Kidney glomerular epithelial cell (primary cell): ENCODE data around the gene SHC3.

Source experiments
- DNase-seq: peaks from one replicate; lab custom pipeline; 2025; lab: John Stamatoyannopoulos, UW

Gene SHC3

DNA sequence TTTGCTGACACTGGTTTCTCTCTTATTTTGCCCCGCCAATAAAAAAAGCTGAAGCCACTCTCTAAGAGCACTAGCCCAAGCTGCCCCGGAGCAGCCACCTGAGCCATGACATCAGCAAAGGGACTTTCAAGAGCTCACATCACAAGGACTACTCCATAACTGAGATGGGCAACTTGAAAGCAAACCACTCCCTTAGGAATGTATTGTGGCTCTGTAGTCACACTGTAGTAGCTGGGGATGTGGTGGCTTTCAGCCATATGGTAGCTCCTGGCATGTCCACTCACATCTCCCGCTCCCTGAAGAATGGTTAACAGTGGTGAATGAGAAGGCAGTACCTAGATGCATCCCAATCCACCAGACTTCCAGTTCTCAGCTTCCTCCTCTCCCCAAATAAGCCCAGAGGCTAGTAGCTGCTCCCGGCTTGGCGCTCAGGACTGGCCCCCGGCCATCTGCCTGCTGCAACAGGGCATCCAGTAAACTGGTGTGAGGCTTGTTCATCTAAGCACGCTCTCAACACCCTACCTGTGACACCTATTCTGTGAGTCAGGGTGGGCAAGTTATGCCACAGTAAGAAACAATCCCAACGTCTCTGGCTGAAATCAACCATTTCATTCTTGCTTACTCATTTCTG lies 123.6 kb downstream of the SHC3 start:
- no peak for DNase-seq

DNA sequence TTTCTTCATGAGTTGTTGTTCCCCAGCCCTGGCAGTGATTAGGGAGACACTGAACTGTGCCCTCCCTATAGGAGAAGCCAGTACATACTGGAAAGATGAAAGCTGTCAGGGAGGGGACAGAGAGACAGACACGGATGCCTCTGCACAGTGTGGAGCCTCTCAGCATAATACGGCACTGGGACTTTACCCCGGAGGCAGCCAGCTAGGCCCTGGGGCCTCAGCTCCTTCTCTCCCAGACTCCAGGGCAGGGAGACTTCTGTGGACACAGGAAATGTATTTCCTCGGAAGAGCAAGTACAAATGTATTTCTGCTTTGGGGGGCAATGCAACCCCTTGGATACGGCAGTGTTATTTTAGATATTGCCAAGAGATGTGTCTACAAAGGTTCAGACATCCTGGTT lies 125.3 kb downstream of the SHC3 start:
- DNase-seq, result no peak

DNA sequence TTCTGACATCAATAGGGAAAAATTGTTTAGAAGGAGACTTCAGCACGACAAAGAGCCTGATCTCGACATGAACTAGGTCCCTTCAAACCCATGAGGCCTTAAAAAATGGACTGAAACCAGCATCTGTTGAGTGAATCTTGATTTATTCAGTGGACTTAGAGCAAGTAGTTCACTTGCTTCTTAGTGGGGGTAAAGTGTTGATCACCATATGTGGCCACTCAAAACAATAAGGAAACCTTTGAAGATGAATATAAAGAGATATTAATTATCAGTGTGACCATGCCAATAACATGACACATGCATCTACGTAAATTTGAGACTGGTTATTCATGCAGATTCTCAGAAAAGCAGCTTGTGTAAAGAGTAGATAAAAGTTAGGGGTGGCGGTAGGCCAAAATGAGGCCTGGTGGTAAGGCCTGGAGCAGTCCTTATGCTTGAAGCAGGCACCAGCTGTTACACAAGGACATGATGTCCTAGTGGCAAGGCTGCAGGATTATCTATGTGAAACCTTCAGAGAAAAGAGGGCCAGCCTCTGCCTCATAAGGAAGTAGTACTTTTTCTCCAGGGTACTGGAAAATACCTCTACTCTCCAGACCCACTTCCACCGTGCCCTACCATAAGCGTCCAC lies 126.0 kb downstream of the SHC3 start:
- DNase-seq, result no peak

DNA sequence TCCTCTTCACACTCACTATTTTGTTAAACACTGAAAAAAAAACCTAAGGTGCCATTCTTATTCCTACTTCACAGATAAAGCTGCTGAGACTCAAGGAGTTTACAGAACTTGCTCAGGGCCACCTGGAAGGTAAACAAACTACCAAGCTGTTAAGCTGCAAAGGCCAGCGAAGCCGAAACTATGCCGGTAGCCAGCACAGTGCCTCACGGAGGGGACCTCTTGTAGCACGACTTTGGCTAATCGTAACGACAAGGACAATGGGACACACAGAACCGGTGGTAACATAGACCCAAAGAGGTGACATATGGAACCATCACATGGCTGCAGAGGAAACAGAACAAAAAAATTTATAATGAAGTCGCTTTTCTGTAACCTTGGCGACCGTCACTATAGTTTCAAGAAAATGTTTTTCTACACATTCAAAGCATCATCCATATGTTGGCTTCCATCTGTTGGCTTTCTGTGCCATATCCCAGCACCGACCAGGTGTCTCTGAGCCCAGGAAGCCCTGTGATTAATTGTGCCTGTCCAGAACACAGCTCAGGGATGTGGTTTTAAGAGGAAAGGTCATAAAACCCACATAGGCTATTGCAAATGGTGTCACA lies 127.1 kb downstream of the SHC3 start:
- DNase-seq, result no peak

DNA sequence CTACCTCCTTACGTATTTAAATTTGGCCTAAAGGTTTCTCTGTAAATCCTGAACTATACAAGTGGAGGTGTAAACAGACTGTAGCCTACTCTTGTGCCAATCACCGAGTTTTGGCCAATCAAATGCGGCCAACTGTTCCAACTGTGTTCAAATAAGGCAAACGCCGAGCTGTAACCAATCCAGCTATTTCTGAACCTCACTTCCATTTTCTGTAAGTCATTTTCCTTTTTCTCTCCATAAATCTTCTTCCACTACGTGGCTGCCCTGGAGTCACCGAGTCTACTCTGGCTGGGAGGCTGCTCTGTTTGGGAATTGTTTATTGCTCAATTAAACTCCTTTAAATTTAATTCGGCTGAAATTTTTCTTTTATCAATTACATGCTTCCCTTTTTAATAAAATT lies 129.0 kb downstream of the SHC3 start:
- DNase-seq, result no peak

DNA sequence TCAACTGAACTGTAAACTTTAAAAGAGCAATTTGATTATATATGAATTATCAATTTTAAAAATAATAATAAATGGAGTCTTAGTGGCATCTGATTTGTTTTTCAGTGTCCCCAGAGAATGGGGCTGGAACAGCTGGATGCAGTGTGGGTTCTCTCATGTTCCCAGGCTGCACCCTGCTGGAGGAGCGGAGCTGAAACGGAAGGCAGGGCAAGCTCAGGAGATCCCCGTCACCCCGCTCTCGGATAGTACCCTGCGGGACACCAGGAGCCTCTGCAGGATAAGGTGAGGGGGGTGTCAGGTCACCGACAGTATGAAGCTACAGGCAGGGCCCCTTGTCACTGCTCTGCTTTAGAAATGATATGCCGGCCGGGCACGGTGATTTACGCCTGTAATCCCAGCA lies 130.0 kb downstream of the SHC3 start:
- no peak for DNase-seq

DNA sequence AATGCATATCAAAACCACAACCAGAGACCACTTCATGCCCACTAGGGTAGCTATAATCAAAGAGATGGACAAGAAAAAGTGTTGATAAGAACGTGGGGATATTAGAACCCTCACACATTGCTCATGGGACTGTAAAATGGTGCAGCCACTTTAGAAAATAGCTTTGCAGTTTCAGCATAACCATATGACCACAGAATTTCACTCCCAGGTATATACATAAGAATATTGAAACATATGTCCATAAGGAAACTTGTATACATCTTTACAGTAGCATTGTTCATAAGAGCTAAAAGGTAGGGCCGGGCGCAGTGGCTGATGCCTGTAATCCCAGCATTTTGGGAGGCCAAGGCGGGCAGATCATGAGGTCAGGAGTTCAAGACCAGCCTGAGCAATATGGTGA lies 131.0 kb downstream of the SHC3 start:
- DNase-seq, result no peak

DNA sequence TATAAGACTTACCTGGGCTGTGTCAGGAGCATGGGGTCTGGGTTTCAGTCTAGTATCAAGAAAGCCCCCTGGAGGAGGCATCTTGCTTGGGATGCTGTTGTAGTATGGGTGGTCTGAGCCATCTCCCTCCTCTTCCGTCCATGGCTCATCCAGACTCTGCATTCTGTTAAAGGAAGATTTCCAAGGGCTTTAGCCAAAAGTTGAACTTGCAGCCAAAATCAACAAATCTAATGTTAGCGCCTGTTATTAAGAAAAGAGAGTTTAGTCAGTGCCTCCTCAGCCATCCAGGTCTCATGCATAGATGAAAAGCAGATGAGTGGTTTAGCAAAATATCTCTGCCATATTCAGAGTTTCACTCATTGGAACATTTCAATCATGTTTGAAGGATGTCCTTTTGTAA lies 131.8 kb downstream of the SHC3 start:
- no peak for DNase-seq

DNA sequence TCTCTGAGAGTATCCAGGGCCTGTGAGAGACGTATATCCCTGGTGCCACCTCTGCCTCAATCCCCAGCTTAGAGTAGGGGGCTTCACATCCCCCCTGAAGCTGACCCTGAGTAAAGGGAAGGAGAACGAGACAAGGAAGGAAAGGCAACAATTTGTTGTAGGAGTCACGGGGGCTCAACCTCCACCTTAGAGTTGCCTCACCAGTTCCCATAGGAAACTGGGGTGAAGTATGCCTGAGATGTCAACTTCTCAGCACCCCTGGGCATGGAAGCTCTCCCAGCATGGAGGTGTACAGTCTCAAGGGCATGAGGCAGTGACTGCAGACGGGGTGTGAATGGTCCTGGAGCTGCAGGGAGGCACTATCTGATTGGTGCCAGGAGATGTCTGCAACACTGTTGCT lies 133.7 kb downstream of the SHC3 start:
- DNase-seq, result no peak

DNA sequence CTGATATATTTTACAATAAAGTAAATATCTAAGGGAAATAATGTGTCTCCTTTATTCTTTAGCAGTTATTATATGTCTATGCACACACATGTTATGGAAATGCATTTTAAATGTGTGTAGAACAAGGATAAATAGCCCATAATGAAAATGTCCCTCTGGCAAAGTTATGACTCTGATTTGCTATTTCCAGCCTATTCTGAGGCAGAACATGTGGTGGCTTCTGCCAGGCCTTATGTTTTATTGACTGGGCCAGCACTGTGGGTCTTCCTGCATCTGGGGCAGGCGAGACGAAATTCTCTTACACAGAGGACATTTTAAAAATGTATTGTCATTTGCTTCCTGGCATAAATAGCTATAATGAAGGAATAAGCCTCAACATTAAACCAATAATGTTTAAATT lies 134.5 kb downstream of the SHC3 start:
- no peak for DNase-seq

DNA sequence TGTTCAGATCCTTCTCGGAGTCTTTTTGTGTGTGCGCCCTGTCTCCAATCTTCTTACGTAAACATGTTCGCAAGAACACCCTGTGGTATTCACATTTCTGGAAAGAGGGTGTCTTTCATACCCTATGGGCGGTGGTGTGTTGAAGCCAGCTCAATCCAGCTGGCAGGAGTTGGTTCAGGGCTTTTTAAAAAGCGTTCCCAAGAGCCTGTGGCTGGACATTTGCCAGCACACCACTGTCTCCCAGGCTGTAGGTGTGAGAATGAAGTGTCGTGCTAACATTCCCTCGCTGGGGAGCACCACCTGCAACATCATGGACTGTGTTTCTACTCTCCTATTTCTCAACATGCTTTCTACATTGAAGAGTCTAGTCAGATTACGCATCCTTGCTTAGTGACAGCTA lies 135.6 kb downstream of the SHC3 start:
- DNase-seq, result no peak

DNA sequence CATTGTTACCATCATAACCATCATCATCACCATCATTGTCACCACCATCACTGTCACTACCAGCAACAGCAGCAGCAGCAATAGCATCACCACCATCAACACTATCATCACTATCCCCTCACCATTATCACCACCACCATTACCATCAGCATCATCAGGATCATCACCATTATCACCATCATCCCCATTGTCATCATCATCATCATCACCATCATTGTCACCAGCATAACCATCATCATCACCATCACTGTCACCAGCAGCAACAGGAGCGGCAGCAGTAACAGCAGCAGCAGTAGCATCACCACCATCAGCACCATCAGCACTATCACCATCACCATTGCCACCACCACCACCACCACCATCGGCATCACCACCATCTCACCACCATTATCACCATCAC lies 139.0 kb downstream of the SHC3 start:
- no peak for DNase-seq

DNA sequence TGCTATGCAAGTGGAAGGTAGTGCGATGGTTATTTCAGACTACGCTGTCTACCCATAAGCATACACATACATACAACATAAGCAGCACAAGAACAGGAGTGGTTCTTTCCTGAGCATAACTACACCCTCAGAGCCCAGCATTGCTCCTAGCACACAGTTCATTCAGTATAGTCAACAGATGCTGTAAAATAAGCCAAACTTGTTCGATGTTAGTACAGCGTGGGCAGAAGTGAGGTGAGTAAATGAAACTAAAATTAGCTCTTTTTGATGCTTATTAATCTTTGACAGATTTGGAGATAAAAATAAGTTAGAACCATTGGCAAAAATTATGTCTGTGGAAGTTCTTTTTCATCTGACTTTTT lies 139.5 kb downstream of the SHC3 start:
- no peak for DNase-seq

DNA sequence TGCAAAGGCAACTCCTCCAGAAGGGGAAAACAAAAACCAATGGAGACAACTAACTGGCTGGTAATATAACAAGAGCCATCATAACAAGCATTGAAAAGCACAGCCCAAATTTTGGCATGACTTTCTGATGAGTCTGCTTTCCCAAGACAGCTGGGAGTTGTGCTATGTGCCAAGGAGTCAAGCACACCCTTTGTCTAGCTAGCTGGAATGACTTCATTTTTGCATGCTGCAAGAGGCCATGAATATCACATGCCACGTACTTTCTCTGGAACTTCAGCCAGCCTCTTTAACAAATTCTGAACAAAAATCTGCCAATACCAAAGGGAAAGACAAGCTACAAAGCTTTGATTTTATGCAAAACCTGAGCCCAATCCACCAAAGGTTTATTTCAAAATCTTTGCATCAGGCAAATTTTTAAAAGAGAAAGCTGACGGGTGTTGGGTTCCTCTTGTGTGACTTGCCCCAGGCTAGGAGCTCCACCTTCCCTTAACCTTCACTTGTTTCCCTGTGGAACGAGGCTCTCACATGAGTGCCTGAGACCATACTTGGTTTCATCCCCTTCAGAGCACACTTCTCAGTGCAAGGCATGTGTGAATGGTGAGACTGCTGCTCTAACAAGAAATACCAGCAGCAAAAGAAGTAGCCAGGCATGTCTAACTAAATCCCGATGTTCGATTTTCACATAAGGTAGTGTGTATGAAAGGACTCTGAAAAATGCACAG lies 140.1 kb downstream of the SHC3 start:
- DNase-seq, result no peak

DNA sequence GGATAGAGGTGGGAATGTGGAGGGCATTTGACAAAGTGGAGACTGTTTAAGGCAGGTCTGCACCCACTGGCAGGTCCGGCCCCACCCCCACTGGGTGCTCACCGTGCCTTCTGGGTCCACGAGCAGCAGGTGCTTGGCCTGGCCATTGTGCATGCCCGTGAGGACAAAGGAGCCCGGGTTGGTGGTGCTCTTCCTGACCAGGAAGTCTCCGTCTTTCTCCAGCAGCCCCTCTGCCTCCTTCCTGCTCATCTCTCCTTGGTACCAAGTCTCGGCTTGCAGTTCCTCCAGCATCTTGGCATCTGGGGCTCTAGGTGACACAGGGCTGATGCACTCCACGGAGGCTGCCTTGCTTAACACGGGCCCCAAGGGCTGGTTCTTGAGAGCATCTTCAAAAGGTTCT lies 140.7 kb downstream of the SHC3 start:
- DNase-seq, result no peak

DNA sequence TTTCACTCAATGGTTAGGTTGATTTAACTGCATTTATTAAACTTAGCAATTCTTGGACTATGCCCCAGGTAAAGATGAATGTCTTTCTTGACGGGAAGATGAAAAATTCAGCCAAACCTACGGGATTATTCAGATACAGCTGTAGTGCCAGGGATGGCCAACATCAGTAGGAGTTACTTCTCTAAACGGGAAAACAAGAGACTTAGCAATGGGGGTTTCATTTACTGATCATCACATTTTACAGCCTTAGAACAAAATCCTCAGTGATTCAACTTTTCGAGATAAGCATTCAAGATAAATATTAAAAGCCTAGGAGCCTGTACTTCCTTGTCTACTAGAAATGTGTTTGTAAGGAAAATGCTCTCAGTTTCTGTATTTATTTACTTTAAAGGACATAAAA lies 141.3 kb downstream of the SHC3 start:
- no peak for DNase-seq

DNA sequence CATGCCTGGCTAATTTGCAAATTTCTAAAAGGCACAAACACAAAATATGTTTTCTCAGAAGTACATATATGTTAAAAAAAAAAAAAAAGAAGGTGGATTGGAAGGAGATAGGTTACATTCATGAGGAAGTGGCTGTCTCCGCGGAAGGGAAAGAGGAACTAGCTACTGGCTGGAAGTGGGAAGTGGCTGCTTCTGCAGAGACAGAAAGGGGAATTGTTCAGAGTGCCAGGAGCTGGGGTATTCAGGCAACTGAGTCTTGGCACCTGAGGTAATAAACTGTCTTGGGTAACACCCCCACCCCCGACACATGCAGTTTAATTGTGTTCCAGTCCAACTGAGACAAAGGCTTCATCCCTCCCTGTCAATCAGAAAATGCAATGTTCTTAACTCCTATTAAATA lies 141.7 kb downstream of the SHC3 start:
- DNase-seq, result no peak

DNA sequence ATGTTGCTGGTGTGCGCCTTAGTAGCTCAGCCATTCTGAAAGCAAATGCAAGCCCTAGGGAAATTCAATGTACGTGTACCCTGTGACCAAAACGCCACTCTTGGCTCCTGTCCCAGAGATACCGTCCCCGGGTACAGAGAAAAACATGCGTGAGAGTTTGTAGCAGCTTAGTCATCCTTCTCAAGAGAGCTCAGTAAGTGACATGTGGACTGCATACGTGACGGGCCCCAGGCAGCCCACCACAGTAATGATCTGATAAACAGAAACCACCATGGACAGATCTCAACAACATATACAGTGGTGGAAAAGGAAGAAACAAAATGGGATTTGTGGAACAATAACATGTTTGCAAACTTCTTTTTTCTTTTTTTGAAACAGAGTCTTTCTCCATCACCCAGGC lies 142.2 kb downstream of the SHC3 start:
- no peak for DNase-seq

DNA sequence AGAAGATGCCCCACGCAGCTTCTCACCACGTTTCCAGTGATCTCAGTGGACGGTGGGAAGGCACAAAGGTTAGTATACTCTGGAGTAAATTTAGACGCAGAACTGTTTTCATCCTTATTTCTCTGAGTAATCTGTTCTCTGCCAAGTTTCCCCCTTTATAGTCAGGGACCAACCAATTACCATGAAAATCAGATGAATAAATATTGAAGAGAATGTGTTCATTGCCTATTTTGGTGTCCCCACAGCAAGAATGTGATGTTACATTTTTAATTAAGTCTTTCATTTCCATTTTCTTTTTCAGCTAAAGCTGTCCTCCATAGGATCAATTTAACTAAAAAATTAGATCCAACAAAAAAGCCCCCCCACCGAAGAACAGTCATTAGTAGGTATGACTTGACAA lies 146.0 kb downstream of the SHC3 start:
- no peak for DNase-seq

DNA sequence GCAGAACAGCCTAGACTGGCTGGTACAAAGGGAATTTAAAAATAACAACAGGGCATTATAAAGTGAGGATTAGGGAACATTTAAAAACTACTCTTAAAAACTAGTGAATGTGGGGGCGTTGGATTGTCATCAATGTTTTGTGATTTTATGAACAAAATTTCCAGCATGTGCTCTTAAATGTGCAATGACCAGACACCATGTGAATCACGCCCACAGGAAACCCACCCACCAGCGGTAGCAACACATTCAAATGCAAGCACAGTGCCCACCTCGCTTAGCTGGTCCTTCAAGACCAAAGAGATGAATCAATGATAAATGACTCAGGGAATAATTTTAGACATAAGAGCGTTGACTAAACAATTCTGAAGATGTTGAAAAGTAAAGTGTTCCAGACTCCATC lies 146.4 kb downstream of the SHC3 start:
- no peak for DNase-seq

DNA sequence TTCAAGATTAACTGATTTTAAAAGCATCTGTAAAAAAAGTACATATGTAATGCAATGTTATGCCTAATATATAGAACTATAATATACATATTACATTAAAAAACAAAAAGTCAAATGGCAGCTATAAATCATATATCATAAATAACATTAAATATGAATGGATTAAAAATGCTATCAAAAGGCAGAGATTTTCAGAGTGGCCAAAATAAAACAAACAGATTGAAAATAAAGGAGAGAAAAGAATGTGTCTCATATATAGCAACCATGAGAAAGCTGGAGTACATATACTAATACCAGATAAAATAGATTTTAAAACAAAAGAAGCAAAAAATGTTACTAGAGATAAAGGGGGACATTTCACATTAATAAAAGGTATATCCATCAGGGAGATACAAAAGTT lies 148.8 kb downstream of the SHC3 start:
- DNase-seq, result no peak

DNA sequence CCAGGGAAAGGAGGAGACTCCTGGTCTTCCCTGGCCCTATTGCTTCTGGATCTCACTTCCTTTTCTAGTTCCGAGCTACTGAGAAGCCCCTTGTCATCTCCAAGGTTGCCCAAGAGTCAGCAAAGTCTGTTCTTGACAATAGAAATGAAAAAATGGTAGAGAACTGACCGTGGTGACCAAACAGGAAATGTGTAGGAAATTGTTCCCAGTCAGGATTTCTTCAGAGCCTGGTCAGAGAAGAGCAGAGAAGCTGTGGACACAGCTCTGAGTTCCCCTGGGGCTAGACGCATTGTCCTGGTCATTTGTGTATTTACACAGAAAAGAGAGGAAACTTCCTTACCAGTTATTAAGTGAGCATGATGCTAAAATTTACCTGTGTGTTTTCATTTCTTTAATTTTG lies 151.7 kb downstream of the SHC3 start:
- no peak for DNase-seq

DNA sequence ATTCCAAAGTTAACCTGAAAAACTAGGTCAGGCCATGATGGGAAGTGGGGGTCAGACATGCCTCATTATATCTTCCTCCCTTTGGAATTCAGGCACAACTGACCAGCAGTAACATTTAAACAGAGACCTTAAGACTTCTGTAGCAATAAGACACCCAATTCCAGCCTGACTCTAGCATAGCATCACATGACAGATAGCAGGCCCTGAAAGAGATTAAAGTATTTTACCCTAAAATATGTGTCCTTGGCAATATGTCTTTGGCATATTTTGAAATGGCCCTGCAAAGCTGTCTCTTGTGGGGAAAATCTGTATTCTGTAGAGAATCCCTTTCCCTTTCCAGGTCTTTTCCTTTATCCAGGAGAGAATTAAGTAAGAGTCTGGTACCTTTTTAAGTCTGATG lies 153.1 kb downstream of the SHC3 start:
- DNase-seq, result no peak
